Pulmonary artery endothelial cell (primary cell): ENCODE measurements around the gene PRKAA1. TPM values are rescaled to one million over a fixed set of nuclear protein-coding genes. Genes with fewer than 3 reads are reported as not detected.

Experiments
- DNase-seq: peaks from one replicate; pipeline ENCODE4 v3.0.0-alpha.2; 2011; ENCODE audit warnings: low read depth, low spot score
- total RNA-seq: library from RNA; depleted of rRNA; stranded (reverse); fragments of >200 nt; gene quantifications from 2 replicates; pipeline ENCODE4 v1.2.3, GENCODE V29; 2014

Gene PRKAA1
- total RNA-seq, 1 donor from 2014 or later = 136 TPM

DNA sequence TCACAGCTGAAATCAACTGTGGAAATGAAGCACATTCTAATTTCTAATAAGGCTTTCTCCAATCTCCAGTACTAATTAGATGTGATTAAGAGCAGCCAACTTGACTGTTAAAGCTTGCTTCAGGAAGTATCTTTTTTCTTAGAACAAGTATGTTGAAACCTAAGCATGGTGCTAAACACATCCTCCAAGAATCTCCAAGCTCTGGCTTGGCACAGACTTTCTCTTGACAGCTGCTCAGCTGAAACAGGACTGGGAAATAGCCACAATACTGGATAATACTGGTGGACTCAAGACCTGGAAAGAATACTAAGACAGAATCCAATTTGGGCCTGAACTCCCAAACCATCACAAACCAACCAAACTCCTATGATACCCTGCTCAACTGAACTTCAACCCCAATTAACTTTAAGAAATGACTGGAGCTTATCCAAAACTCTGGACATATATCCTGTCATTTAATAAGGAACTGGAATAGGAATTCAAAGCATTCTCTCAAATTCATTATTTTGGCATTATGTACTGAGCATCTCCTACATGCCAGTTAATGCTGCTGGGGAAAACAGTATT, 16.2 kb downstream of the PRKAA1 start:
- no peak for DNase-seq

DNA sequence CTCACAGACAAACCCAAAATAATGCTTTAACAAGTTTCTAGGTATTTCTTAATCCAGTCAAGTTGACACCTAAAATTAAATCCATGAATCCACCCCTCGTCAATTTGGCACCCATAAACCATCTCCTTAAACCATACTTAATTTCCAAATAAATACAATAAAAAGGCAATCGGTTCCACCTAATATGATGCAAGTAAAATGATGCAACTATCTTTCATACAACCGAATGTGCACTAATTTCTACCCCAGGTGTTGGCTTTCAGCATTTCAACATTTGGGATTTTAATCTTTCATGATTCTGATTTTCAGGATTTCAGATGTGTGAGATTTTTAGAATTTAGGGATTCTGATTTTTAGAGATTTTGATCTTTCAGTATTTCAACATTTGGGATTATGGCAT, 17.3 kb downstream of the PRKAA1 start:
- DNase-seq = no peak

DNA sequence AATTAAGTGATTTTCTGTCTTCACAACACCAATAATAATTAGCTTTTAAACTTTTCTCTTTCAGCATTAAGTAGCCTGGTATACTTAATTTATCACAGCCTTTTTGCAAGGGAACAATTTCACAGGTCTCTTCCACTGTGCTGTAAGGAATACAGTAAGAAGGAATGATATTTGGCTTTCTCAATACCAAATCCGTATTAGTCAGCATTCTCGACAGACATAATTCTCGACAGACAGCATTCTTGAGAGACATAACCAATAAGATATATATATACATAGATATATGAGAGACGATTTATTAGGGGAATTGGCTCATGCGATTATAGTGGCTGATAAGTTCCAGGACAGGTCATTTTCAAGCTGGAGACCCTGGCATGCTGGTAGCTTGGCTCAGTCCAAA, 18.0 kb downstream of the PRKAA1 start:
- no peak for DNase-seq

- DNase-seq = no peak
These were observed 18.6 kb downstream of the PRKAA1 start for GRCh38 chr5:40779561-40779960.

DNA sequence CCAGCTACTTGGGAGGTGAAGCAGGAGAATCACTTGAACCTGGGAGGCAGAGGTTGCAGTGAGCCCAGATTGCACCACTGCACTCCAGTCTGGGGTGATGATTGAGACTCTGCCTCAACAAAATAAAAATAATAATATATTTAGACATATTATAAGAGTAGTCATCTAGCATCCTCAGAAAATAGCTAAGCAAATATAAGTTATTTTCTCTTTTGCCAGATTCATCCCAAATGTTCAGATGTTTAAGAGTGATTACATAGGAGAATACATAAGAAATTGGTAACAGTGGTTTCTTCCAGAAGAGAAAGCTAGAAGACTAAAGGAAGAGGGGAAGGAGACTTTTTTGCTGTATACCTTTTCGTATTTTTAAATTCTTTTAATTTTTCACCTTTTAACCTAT, 20.0 kb downstream of the PRKAA1 start:
- DNase-seq = no peak

GRCh38 chr5:40776658-40776977, 21.6 kb downstream of the PRKAA1 start:
- DNase-seq = no peak

- no peak for DNase-seq
These were observed 22.1 kb downstream of the PRKAA1 start for GRCh38 chr5:40775846-40776657.

DNA sequence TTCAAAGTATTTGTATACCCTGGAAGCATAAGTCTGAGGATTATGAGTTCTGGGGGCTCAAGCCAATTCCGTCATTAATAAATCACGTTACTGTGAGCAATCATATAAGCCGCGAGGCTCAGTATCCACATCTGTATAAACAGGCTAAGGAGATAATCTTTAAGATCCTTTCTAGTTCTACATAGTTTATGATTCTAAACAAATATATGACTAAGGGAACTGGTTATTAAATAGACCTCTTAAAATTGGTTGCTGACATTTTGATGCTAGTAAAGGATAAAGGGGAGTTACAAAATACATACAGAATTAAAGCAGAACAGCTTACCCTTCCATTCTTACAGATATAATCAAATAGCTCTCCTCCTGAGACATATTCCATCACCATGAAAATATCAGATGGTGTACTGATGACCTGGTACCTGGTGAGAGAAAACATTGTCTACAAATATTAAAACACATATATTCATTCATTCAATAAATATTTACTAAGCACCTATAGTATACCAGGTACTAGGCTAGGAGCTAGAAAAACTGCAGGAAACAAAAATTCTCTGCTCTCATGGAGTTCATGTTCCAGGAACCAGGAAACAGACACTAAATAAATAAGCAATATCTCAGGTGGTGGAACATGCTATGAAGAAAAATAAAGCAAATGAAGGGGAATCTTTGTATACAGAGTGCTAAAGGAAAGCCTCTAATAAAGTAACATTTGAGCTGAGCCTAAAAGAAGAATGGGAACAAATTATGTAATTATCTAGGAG, 22.9 kb downstream of the PRKAA1 start:
- no peak for DNase-seq

DNA sequence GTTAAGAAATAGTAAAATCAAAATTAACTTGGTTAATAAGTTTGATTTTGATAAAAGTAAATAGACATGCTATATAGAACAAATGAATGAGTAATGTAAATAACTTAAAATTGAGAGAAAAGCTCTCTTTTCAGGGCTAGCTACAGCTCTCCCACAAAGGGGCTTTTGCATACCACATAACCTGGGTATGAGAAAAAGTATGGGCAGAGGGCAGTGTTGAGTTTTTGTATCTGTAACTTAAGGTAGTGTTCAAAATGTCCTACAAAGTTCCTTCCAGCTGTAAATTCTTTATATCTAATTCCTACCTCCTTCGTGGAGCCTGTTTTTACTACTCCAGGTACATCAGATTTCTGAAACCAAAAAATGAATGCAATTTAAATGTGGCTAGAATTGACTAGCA, 23.6 kb downstream of the PRKAA1 start:
- DNase-seq = no peak

GRCh38 chr5:40770764-40771163, 27.4 kb downstream of the PRKAA1 start:
- no peak for DNase-seq

GRCh38 chr5:40762705-40763104, 35.5 kb downstream of the PRKAA1 start:
- no peak for DNase-seq

DNA sequence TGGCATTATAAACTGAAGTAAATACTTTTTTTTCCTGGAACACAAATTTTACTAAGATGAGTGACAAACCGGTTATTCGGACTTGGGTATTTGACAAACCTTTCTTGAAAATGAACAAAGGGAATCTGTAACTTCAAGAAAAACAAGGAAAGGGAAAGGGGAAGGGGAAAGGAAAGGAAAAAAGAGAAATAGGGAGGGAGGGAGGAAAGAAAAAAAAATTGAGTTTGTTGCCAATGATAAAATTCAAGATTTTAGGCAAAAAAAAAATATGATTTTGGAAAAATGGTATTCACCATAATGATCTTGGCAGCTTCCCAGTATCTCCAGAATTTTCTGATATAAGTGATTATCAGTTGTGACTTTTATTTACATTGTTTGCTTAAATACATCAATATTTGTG, 40.8 kb downstream of the PRKAA1 start:
- no peak for DNase-seq

DNA sequence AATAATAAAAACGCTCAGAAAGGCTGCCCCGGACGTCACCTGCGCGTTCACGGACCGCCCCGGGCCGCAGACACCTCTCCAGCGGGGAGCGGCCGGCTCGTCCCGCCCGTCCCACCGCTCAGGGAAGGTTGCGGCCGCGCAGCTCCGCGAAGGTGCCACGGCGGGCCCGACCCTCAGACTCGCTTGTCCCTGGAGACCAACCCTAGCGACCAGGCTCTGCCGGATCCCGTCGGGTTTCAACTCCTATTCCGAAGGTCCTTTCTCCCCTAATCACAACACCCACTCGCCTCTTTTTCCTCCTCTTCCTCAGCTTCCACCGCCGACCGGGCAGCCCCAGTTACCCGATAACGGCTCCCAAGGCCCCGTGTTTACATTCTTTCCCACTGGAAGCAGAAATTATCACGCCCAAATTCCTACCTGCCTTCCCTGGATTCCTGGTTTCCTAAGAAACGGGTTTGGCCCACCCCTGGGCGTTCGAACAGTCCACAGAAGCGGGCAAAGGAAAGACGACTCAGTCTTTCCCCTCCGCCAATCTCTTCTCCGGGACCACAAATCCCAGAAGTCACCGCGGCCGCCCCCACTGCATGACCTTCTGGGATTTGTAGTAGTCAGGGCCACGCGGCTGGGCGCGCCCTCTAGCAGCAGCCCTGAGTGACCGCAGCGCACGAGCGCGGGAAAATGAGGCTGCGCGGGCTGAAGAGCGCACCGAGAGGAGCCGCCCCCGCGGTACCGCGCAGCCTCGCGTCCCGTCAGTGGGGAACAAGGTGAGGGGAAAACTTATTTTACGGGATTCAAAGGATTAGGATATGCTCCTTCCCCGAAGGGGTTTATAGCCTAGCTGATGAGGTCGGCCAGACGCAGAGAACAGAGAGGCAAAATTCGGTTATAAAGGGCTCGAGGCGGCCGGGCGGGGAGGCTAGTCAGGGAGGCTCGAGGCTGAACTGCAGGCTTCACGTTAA, 42.5 kb downstream of the PRKAA1 start, which contains the start of gene TTC33:
Gene TTC33 (minus strand): TSS at position 555 of the 959 bp plus-strand sequence. CDS start 8,943 bp downstream, outside the sequence.
- peak; percentile 88 for DNase-seq

- DNase-seq = no peak
These were observed 43.1 kb downstream of the PRKAA1 start for GRCh38 chr5:40755093-40755406.

DNA sequence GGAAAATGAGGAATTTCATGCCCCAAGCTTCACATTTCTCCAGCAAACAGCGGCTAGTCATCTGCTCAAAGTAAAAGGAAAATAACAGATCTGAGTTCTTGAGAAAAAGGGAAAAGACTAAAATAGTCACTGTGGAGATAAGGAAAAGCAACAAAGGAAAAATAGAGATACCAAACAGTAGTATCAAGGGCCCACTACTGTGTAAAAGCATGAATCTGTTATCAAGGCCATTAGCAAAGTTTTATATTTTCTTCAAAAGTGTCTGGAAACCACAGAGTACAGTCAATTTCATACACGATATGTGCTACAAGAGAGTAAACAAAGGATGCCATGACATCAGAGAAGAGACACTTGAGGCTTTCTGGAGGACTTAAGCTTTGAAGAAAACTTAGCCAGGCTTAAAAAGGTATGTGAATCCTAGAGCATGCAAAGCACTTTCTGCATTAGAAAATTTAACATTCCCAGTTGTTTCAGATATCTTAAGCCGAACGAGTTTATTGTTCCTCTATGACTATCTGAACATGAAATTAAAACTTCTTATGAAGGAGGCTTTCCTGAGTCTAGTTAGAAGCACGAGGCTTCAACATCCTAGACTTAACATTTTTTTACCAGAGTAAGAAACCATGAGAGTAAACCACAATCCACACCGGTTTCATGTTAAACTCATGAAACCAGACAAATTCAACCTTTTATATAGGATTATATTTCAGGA, 43.6 kb downstream of the PRKAA1 start:
- no peak for DNase-seq

DNA sequence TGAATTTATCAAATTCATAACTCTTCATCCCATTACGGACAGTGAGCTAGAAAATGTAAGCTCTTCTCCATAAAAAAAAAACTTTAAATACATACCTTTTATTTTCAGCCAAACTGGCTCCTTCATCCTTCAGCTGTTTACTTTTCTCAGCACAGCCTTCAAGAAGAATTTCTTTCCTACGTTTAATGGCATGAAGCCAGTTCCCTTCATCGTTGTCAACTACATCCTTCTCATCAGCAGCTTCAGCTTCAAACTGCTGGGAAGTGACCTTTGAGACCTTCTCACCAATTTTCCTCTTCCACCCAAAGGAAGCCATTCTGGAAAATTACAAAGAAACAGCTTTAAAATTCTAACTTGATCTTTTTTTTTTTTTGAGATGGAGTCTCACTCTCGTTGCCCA, 51.5 kb downstream of the PRKAA1 start:
- DNase-seq = no peak

GRCh38 chr5:40743771-40744170, 54.4 kb downstream of the PRKAA1 start:
- no peak for DNase-seq

DNA sequence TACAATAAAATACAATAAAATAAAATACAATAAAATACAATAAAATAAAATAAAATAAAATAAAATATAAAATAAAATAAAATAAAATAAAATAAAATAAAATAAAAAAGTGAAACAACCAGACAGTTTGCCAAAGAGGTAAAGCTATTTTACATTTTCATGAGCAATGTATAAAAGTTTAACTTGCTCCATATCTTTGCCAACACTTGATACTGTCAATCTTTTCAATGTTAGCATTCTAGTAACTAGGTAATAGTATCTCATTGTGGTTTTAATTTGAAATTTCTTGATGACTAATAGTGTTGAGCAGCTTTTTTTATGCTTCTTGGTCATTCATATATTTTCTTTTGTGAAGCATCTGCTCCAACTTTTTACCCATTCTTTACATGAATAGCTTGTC, 59.7 kb downstream of the PRKAA1 start:
- DNase-seq = no peak

DNA sequence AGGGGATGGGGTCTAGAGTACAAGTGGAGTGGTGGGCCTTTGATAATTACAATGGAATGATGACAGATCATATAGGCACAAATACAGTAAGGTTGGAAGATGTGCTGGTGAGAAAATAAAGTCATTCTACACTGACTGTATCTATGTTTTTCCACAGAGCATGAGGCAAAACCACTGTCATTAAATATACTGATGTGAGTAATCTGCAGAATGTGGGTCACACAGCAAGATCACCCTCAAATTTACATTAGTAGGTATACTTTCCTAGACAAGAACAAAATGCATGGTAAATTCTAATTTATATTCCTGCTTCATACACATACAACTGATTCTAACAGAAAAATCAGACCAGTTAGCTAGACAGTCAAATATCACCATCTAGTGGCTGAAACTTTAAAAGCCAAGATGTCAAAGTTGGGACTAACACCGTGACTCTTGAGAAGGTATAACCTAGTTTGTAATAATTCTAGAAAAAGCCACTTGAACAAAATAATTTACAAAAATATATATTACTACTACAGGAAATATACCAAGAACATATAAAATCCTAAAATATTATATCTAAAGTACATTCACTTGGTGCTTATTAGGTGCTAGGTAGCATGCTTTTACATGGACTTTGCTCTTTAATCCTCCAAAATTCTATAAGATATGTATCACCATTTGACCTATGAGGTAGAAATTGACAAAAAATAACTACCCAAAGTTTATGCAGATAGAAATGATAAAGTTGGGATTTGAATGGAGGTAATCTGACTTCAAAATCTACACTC, 61.9 kb downstream of the PRKAA1 start:
- no peak for DNase-seq

DNA sequence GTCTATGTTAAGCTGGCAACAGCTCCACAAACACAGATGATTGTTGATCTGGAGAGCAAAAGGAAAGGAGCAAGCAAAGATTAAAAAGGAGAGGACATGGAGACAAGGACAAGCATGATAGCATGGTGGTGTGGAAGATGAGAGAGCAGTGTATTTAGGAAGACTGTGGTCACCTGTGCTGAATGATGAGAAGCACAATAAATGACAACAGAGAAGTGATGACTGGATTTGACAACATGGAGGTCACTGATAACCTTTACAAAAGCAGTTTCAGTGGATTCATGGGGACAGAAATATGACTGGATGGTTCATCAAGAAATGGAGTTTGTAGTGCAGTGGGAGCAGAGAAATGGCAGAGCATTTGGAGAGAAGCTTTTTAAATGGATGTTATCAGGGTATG, 62.6 kb downstream of the PRKAA1 start:
- DNase-seq = no peak
